ENCODE measurements around the gene UBE2H.

UBE2H gene

GRCh38 chr7:129785685-129786514, 166.9 kb downstream of the UBE2H start:
- no peak overlapping the region for H3K9ac ChIP-seq (ENCODE audit: low read length)
- H3F3A ChIP-seq (ENCODE audit: insufficient read depth, low read length), result peaks cover 7% of the 10 kb centered on the region; the same call in 1 of the 2 replicates
- TF ChIP-seq CTCF (IDR thresholded peaks at IDR 0.05; ENCODE audit: low read length) (no peak), EZH2phosphoT487 (IDR thresholded peaks at IDR 0.05; ENCODE audit: low read length) (no peak), EZH2 (optimal IDR thresholded peaks at IDR 0.05; ENCODE audit: low read depth, low read length) (no peak)
- H3K4me1 ChIP-seq (ENCODE audit: low read length), result peaks cover 26% of the 10 kb centered on the region
- H4K20me1 ChIP-seq (ENCODE audit: insufficient read depth, low read length), result no peaks in the 10 kb centered on the region
- peak overlapping the region; percentile 1; the same call in 1 of the 2 replicates for H2AFZ ChIP-seq (ENCODE audit: low read length)
- no peaks in the 10 kb centered on the region for H3K9me3 ChIP-seq (replicated peaks; ENCODE audit: insufficient read depth, low read length)
- no peaks in the 10 kb centered on the region for H3K9me2 ChIP-seq (replicated peaks; ENCODE audit: insufficient read depth, low read length)
- peak overlapping the region; percentile 23; the same call in 1 of the 2 replicates for H3K4me3 ChIP-seq (ENCODE audit: low read length)
- H3K27ac ChIP-seq (ENCODE audit: low read length), result no peak overlapping the region
- no peaks in the 10 kb centered on the region for H3K79me2 ChIP-seq (ENCODE audit: low read length)
- H3K36me3 ChIP-seq (replicated peaks; ENCODE audit: insufficient read depth, low read length), result no peaks in the 10 kb centered on the region
- peak; percentile 11 for DNase-seq
- H3K27me3 ChIP-seq (replicated peaks; ENCODE audit: insufficient read depth, low read length), result peaks cover 49% of the 10 kb centered on the region
- H3K4me2 ChIP-seq (ENCODE audit: low read depth, low read length), result peak overlapping the region; percentile 87

GRCh38 chr7:129784783-129785684, 167.7 kb downstream of the UBE2H start:
- DNase-seq, result peak; percentile 87
- Histone ChIP-seq H3K27ac (ENCODE audit: low read length) (no peak overlapping the region), H3K9me2 (replicated peaks; ENCODE audit: insufficient read depth, low read length) (no peaks in the 10 kb centered on the region), H4K20me1 (ENCODE audit: insufficient read depth, low read length) (no peaks in the 10 kb centered on the region), H3K4me2 (ENCODE audit: low read depth, low read length) (peak overlapping the region; percentile 87), H3K9ac (ENCODE audit: low read length) (no peak overlapping the region), H3K4me3 (ENCODE audit: low read length) (peak overlapping the region; percentile 23), H2AFZ (ENCODE audit: low read length) (peak overlapping the region; percentile 1), H3F3A (ENCODE audit: insufficient read depth, low read length) (peaks cover 8% of the 10 kb centered on the region; the same call in 1 of the 2 replicates), H3K36me3 (replicated peaks; ENCODE audit: insufficient read depth, low read length) (no peaks in the 10 kb centered on the region), H3K27me3 (replicated peaks; ENCODE audit: insufficient read depth, low read length) (peaks cover 49% of the 10 kb centered on the region), H3K4me1 (ENCODE audit: low read length) (peaks cover 26% of the 10 kb centered on the region), H3K79me2 (ENCODE audit: low read length) (no peaks in the 10 kb centered on the region), H3K9me3 (replicated peaks; ENCODE audit: insufficient read depth, low read length) (no peaks in the 10 kb centered on the region)
- TF ChIP-seq CTCF (IDR thresholded peaks at IDR 0.05; ENCODE audit: low read length), result no peak
- TF ChIP-seq EZH2phosphoT487 (IDR thresholded peaks at IDR 0.05; ENCODE audit: low read length), result no peak
- no peak for TF ChIP-seq EZH2 (optimal IDR thresholded peaks at IDR 0.05; ENCODE audit: low read depth, low read length)

DNA sequence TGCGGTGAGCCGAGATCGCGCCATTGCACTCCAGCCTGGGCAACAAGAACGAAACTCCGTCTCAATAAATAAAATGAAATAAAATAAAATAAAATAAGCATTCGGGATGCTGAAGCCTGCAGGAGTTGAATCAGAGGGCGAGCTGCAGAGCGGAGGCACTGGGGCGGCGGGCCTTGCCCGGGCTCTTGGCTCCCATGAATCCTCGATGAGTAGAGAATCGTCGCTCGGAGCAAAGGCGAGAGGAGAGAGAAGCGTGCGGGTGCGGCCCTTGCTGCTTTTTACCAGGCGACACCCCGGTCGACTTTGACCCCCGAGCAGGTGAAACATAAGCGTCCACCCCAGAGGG, 168.3 kb downstream of the UBE2H start:
- DNase-seq, result no peak
- peaks cover 13% of the 10 kb centered on the region; the same call in 1 of the 2 replicates for H3F3A ChIP-seq (ENCODE audit: insufficient read depth, low read length)
- H3K27me3 ChIP-seq (replicated peaks; ENCODE audit: insufficient read depth, low read length), result peaks cover 49% of the 10 kb centered on the region

More for the DNA sequence above, 168.3 kb downstream of the UBE2H start:
- H3K4me1 ChIP-seq (ENCODE audit: low read length), result peaks cover 26% of the 10 kb centered on the region
- H3K4me2 ChIP-seq (ENCODE audit: low read depth, low read length), result peak overlapping the region; percentile 87
- no peak overlapping the region for H3K9ac ChIP-seq (ENCODE audit: low read length)
- no peaks in the 10 kb centered on the region for H3K9me2 ChIP-seq (replicated peaks; ENCODE audit: insufficient read depth, low read length)
- no peak overlapping the region for H3K27ac ChIP-seq (ENCODE audit: low read length)
- H3K4me3 ChIP-seq (ENCODE audit: low read length), result peak overlapping the region; percentile 23
- H3K9me3 ChIP-seq (replicated peaks; ENCODE audit: insufficient read depth, low read length), result no peaks in the 10 kb centered on the region
- no peaks in the 10 kb centered on the region for H3K79me2 ChIP-seq (ENCODE audit: low read length)
- no peaks in the 10 kb centered on the region for H4K20me1 ChIP-seq (ENCODE audit: insufficient read depth, low read length)
- H2AFZ ChIP-seq (ENCODE audit: low read length), result no peak overlapping the region
- no peaks in the 10 kb centered on the region for H3K36me3 ChIP-seq (replicated peaks; ENCODE audit: insufficient read depth, low read length)
- TF ChIP-seq EZH2 (optimal IDR thresholded peaks at IDR 0.05; ENCODE audit: low read depth, low read length) (no peak), EZH2phosphoT487 (IDR thresholded peaks at IDR 0.05; ENCODE audit: low read length) (no peak), CTCF (IDR thresholded peaks at IDR 0.05; ENCODE audit: low read length) (no peak)

All from MM.1S (cell line).